Activated naive CD8-positive, alpha-beta T cell (primary cell): ENCODE data around the gene PRKAA2.
"Not testable (repeated sequence)": the region's sequence is repeated elsewhere in the genome, so short reads cannot be mapped to it uniquely, and the experiment has no call there.

Source experiments
- H3K27ac Mint-ChIP-seq: one replicate; pipeline ENCODE4 v1.8.0; 2021; ENCODE audit warnings: mixed read lengths
- H3K27me3 Mint-ChIP-seq: one replicate; pipeline ENCODE4 v1.8.0; 2021; ENCODE audit warnings: mixed read lengths
- H3K36me3 Mint-ChIP-seq: one replicate; pipeline ENCODE4 v1.8.0; 2021; ENCODE audit warnings: mixed read lengths
- H3K4me1 Mint-ChIP-seq: one replicate; pipeline ENCODE4 v1.8.0; 2021; ENCODE audit warnings: low read depth, mixed read lengths
- H3K4me3 Mint-ChIP-seq: one replicate; pipeline ENCODE4 v1.8.0; 2021; ENCODE audit warnings: mild to moderate bottlenecking, mixed read lengths
- H3K9me3 Mint-ChIP-seq: one replicate; pipeline ENCODE4 v1.8.0; 2021; ENCODE audit warnings: low read depth, mixed read lengths

PRKAA2 gene

DNA sequence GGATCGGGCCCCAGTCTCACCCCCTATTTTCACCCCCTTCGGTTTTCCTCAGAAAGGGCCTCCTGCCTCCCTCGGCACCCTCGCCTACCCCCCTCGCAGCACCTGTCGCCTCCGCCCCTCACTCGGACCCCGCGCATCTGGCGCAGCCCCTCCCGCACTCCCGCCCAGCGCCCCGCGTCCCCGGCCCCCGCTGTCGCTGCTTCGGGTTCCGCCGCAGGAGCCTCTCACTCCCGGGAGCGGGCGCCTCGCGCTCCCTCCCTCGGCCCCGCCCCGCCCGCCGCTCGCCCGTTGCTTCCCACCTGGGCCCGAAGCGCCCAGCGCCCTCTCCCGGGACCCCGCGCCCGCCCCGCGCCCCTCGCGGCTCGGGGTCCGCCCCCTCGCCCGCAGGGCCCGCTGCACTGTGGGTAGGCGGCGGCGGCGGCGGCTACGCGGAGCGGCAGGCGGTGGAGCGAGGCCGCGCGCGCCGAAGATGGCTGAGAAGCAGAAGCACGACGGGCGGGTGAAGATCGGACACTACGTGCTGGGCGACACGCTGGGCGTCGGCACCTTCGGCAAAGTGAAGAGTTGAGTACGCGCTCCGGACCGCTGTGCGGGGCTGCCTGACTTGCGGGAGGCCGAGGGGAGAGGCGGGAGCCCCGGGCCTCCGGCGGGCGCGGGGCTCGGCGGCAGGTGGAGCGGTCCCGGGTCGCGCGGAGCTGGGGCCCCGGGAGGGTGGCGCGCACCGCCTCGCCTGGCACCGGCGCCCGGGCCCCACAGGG, at the start of gene PRKAA2:
Gene PRKAA2, plus strand, starts transcription at position 396 of the 758 bp plus-strand sequence. Its CDS starts 74 bp downstream, at position 470.
- Mint-ChIP-seq H3K27me3 (peaks cover 36% of the 10 kb centered on the region), H3K4me3 (peak within 1 kb of the TSS; percentile 72), H3K4me1 (peaks cover 11% of the 10 kb centered on the region), H3K27ac (no peak within 1 kb of the TSS), H3K9me3 (no peaks in the 10 kb centered on the region), H3K36me3 (no peaks in the 10 kb centered on the region)

DNA sequence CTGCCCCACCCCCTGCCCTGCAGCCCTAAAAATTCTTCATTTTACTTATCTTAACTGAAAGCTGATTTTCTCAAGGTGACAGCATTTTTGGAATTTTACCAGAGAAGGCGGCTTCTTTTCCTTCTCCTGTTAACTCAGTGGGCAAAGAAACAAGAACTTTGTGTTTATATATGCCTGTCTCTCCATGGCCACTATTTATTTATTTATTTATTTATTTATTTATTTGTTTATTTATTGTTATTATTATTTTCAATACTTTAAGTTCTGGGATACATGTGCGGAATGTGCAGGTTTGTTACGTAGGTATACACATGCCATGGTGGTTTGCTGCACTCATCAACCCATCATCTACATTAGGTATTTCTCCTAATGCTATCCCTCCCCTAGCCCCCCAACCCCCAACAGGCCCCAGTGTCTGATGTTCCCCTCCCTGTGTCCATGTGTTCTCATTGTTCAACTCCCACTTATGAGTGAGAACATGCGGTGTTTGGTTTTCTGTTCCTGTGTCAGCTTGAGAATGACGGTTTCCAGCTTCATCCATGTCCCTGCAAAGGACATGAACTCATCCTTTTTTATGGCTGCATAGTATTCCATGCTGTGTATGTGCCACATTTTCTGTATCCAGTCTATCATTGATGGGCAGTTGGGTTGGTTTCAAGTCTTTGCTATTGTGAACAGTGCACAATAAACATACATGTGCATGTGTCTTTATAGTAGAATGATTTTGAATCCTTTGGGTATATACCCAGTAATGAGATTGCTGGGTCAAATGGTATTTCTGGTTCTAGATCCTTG, 49.5 kb upstream of the PRKAA2 start:
- H3K4me3 Mint-ChIP-seq, H3K4me1 Mint-ChIP-seq, H3K27me3 Mint-ChIP-seq, H3K36me3 Mint-ChIP-seq, H3K27ac Mint-ChIP-seq, H3K9me3 Mint-ChIP-seq: not testable (repeated sequence)

DNA sequence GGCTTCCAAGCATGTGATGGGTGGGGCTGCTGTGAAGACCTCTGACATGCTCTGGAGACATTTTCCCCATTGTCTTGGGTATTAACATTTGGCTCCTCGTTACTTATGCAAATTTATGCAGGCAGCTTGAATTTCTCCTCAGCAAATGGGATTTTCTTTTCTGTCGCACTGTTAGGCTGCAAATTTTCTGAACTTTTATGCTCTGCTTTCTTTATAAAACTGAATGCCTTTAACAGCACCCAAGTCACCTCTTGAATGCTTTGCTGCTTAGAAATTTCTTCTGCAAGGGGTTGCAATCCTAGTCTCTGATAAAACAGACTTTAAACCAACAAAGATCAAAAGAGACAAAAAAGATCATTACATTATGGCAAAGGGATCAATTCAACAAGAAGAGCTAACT, 35.0 kb upstream of the PRKAA2 start:
- H3K4me1 Mint-ChIP-seq, H3K4me3 Mint-ChIP-seq, H3K9me3 Mint-ChIP-seq, H3K36me3 Mint-ChIP-seq, H3K27me3 Mint-ChIP-seq, H3K27ac Mint-ChIP-seq: not testable (repeated sequence)

DNA sequence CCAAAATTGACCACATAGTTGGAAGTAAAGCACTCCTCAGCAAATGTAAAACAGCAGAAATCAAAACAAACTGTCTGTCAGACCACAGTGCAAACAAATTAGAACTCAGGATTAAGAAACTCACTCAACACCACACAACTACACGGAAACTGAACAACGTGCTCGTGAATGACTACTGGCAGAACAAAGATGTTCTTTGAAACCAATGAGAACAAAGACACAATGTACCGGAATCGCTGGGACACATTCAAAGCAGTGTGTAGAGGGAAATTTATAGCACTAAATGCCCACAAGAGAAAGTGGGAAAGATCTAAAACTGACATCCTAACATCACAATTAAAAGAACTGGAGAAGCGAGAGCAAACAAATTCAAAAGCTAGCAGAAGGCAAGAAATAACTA, 34.3 kb upstream of the PRKAA2 start:
- not testable (repeated sequence) for H3K4me1 Mint-ChIP-seq, H3K9me3 Mint-ChIP-seq, H3K36me3 Mint-ChIP-seq, H3K27ac Mint-ChIP-seq, H3K27me3 Mint-ChIP-seq, H3K4me3 Mint-ChIP-seq

DNA sequence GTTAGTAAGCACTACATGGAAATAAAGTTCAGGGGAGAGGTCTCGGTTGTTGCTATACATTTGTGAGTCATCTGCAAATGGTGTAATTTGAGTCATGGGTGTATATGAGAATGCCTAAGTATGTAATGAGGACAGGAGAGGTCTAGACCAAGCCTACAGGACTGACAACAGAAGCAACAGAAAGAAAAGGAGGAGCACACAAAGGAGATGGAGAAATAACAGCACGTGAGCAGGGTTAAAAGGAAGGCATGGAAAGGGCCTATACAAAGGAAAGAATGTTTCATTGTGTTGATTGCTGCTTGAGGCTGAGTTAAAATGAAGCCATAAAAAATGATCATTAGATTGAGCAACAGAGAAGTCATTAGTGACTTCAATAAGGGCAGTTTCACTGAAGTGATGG, 28.0 kb upstream of the PRKAA2 start:
- no peaks in the 10 kb centered on the region for H3K4me1 Mint-ChIP-seq
- H3K36me3 Mint-ChIP-seq = no peaks in the 10 kb centered on the region
- H3K27me3 Mint-ChIP-seq = peaks cover 8% of the 10 kb centered on the region

DNA sequence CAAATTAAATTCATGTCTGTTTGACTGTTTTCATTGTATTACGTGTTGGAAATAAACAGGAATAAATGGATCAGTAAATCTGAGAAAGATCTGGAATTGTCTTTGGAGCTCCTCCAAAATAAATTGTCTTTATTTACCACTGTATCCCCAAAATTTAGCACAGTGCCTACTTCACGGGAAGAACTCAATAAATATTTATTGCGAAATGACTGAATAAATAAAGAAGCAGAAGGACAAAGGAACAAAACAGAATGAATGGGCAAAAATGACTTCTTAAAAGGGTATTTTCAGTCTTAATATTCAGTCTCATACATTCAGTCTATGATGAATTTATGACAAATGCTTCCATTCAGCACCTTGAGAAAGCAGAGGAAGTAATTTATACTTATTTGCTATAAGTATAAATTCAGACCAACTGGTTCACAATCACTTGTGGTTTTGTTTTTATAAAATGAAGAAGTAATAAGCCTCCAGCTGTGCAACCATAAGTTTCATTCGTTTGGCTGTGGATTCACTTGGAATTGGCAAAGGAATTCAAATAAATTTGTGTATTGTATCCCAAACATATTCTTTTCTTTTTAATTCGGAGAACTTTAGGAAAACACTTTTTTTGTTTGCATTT, 19.2 kb upstream of the PRKAA2 start:
- no peaks in the 10 kb centered on the region for H3K36me3 Mint-ChIP-seq
- H3K9me3 Mint-ChIP-seq = no peaks in the 10 kb centered on the region
- no peaks in the 10 kb centered on the region for H3K4me1 Mint-ChIP-seq
- H3K27me3 Mint-ChIP-seq = peaks cover 13% of the 10 kb centered on the region
- no peak overlapping the region for H3K4me3 Mint-ChIP-seq
- no peak overlapping the region for H3K27ac Mint-ChIP-seq

More for the DNA sequence above, 28.0 kb upstream of the PRKAA2 start:
- no peak overlapping the region for H3K27ac Mint-ChIP-seq
- no peaks in the 10 kb centered on the region for H3K9me3 Mint-ChIP-seq
- no peak overlapping the region for H3K4me3 Mint-ChIP-seq

DNA sequence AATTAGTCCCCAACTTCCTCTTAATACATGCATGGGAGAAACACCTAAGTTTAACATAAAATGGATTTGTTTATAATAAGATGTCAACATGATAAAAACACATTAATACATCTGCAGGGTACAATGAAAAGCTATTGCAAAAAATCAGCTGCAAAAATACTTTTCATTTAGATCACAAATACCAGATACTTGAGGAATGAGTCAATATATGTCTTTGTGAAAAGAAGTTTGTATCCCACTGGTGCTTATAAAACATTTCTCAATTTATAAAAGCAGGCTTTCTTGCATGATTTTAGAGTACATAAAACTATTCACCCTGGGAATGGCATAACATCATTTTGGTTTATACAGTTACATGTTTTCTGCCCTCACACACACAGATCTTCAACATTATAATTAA, 18.6 kb upstream of the PRKAA2 start:
- H3K9me3 Mint-ChIP-seq = no peaks in the 10 kb centered on the region
- H3K4me1 Mint-ChIP-seq = no peaks in the 10 kb centered on the region
- H3K4me3 Mint-ChIP-seq = no peak overlapping the region
- H3K27me3 Mint-ChIP-seq = peaks cover 13% of the 10 kb centered on the region
- H3K36me3 Mint-ChIP-seq = no peaks in the 10 kb centered on the region
- no peak overlapping the region for H3K27ac Mint-ChIP-seq

DNA sequence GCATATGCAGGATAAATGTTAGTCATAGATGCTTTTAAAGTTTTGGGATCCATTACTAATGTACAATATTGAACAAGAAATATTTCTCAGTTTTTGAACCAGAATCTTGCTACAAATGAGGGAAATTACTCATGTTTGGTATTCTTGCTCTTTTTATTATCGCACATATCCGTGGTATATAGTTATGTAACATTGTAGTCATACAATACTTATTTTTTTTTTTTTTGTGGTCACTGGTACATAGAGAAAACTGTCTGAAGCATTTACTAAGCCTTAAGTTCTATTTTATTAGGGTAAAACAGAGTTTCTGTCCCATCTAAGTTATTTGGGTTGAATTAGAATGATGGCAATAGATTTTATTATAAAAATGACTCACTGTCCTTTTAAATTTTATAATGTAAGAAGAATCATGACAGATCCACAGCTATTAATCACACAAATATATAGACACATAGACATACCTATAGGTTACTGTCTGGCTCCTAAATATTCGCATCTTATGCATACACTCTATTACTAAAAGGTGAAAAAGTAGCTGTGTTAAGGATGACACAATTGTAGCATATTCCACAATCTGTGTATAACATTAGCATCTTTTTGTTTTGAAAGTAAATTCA, 18.0 kb upstream of the PRKAA2 start:
- no peak overlapping the region for H3K4me3 Mint-ChIP-seq
- H3K4me1 Mint-ChIP-seq = no peaks in the 10 kb centered on the region
- no peaks in the 10 kb centered on the region for H3K36me3 Mint-ChIP-seq
- no peak overlapping the region for H3K27ac Mint-ChIP-seq
- H3K9me3 Mint-ChIP-seq = no peaks in the 10 kb centered on the region
- H3K27me3 Mint-ChIP-seq = peaks cover 9% of the 10 kb centered on the region

DNA sequence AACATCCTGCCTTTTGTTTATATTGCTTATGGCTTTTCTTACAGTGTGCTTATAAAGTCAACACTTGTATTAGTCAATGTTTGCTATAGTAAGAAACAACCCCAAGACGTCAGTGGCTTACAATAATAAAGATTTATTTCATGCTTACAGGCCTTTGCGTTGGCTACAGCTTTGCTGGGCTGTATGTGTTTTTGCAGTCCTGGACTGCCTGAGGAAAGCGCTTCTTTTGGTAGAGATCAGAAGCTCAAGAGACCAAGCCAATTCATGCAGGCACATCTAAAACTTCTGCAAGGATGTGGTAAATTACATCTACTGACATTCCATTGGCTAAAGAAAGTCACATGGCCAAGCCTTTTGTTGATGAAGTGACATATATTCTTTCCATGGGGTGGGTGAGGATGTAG, 17.5 kb upstream of the PRKAA2 start:
- Mint-ChIP-seq H3K9me3 (no peaks in the 10 kb centered on the region), H3K27me3 (peaks cover 12% of the 10 kb centered on the region), H3K4me1 (no peaks in the 10 kb centered on the region), H3K36me3 (no peaks in the 10 kb centered on the region), H3K27ac (no peak overlapping the region), H3K4me3 (no peak overlapping the region)

DNA sequence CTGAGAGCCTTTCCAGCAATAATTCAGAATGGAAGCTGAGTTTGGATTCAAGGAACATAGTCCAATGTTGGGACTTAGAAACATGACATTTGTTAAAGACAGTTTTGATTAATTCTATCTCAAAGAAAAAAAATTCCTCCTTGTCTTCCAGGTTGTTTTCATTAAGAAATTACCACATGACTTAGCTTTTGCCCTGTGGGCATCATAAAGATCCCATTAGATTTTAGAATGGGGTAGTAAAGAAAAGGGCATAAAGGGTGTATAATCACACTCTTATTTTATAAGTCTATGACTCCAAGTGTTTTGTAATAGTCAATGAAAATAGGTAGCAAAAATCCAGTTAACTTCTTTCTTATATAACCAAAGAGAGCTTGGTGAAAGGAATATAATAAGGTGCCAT, 14.3 kb upstream of the PRKAA2 start:
- H3K27me3 Mint-ChIP-seq = peaks cover 5% of the 10 kb centered on the region
- no peak overlapping the region for H3K27ac Mint-ChIP-seq
- H3K9me3 Mint-ChIP-seq = no peaks in the 10 kb centered on the region
- H3K4me3 Mint-ChIP-seq = no peak overlapping the region
- no peaks in the 10 kb centered on the region for H3K36me3 Mint-ChIP-seq
- H3K4me1 Mint-ChIP-seq = no peaks in the 10 kb centered on the region

DNA sequence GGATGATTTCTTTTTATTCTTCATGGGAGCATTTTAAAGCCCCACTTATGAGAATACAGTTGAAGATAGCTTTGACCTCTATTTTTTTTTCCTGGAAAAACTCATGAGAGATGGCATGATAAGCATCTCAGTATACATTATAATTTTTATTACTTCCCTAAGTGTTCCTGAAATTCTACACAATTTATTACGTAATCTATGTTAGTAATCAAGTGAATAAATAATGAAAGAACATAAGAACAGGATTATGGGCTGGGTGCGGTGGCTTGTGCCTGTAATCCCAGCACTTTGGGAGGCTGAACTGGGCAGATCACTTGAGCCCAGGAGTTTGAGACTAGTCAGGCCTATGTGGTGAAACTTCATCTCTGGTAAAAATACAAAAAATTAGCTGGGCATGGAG, 13.2 kb upstream of the PRKAA2 start:
- no peaks in the 10 kb centered on the region for H3K9me3 Mint-ChIP-seq
- no peak overlapping the region for H3K27ac Mint-ChIP-seq
- no peak overlapping the region for H3K4me3 Mint-ChIP-seq
- peaks cover 5% of the 10 kb centered on the region for H3K27me3 Mint-ChIP-seq
- no peaks in the 10 kb centered on the region for H3K36me3 Mint-ChIP-seq
- no peaks in the 10 kb centered on the region for H3K4me1 Mint-ChIP-seq

DNA sequence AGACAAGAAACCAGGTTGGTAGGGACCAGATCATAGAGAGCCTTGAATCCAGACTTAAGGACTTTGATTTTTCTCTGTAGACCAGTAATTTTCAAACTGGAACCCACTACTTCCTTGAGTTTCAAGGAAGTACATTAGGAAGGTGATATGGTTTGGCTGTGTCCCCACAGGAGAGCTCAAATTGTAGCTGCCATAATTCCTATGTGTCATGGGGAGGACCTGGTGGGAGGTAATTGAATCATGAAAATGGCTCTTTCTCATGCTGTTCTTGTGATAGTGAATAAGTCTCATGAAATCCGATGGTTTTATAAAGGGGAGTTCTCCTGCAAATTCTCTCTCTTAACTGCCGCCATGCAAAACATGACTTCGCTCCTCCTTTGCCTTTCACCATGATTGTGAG, 10.1 kb upstream of the PRKAA2 start:
- Mint-ChIP-seq H3K27ac (no peak overlapping the region), H3K36me3 (no peaks in the 10 kb centered on the region), H3K27me3 (peaks cover 6% of the 10 kb centered on the region), H3K4me1 (no peaks in the 10 kb centered on the region), H3K4me3 (no peak overlapping the region), H3K9me3 (no peaks in the 10 kb centered on the region)

DNA sequence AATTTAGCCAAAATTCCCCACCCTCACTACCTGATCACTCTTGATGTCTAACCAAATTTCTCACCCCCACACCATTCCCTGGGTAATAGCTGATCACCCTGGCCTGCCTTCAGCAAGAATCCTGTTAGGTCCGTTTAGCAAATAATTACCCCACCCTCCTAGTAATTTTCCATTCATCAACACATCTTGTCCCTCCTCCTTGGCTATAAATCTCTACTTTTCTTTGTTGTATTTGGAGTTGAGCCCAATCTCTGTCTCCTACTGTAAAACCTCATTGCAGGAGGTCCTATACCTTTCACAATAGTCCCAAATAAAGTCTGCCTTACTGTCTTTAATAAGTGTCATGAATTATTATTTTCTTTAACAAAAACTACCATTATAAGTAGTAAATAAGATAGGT, 6.9 kb upstream of the PRKAA2 start:
- no peak overlapping the region for H3K4me3 Mint-ChIP-seq
- peaks cover 9% of the 10 kb centered on the region for H3K27me3 Mint-ChIP-seq
- H3K9me3 Mint-ChIP-seq = no peaks in the 10 kb centered on the region
- no peaks in the 10 kb centered on the region for H3K4me1 Mint-ChIP-seq
- H3K27ac Mint-ChIP-seq = no peak overlapping the region
- H3K36me3 Mint-ChIP-seq = no peaks in the 10 kb centered on the region

DNA sequence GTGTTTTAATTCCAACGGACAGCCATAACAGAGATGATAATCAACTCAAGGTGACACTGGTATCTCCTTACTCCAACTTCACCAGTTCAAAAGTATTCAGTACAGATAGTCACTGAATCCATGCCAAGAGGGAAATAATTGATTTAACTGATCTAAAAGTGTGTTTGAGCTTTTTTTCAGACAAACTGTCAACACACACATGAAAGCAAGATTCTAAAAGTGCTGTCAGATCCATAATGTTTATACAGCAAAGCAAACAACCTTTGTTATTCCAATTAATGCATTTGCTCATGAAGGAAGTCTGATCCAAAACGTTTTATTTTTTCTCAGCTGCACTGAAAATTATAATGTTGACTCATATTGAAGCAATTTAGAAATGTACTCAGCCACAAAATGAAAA, 5.9 kb upstream of the PRKAA2 start:
- Mint-ChIP-seq H3K27me3 (peaks cover 11% of the 10 kb centered on the region), H3K36me3 (no peaks in the 10 kb centered on the region), H3K9me3 (no peaks in the 10 kb centered on the region), H3K4me1 (peaks cover under 1% of the 10 kb centered on the region), H3K27ac (no peak overlapping the region), H3K4me3 (no peak overlapping the region)

DNA sequence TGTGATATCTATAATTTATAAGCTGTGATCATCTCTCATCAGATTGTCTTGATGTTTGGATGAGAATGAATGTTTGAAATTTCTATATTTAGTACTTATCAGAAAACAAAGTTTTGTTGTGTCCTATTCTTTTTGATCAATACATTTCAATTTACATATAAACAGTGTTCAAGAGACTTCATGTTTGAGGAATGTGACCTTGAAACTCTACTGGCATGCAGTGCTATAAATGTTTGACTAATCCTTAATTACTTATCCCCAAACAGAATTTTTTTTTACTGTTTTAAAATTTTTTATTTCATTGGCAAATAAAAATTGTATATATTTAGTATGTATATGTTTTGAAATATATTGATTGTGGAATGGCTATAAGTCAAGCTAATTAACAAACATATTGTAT, 1.5 kb upstream of the PRKAA2 start:
- no peaks in the 10 kb centered on the region for H3K9me3 Mint-ChIP-seq
- no peak overlapping the region for H3K27ac Mint-ChIP-seq
- peaks cover 11% of the 10 kb centered on the region for H3K4me1 Mint-ChIP-seq
- peaks cover 31% of the 10 kb centered on the region for H3K27me3 Mint-ChIP-seq
- H3K4me3 Mint-ChIP-seq = peak overlapping the region; percentile 54
- no peaks in the 10 kb centered on the region for H3K36me3 Mint-ChIP-seq
